Sigmoid colon (tissue), 7 donors: Measurements from ENCODE around the gene MEGF6. TPM values are rescaled to one million over a fixed set of nuclear protein-coding genes. Genes with fewer than 3 reads are reported as not detected.

Experiments
- DNase-seq: peaks from one replicate; pipeline ENCODE4 v3.0.0-alpha.2; 2019
- H3K27ac ChIP-seq, 4 donors: fragments of 200-600 bp; sonication (generic); one replicate each; pipeline ENCODE4 v1.5.1; 2016 to 2019; ENCODE audit warnings: mild to moderate bottlenecking in 1 of 4
- H3K27me3 ChIP-seq, 3 donors: fragments of 200-600 bp; sonication (generic); one replicate each; pipeline ENCODE4 v1.5.1; 2019; ENCODE audit warnings: mild to moderate bottlenecking in 1 of 3
- H3K36me3 ChIP-seq, 4 donors: fragments of 200-600 bp; sonication (generic); one replicate each; pipeline ENCODE4 v1.5.1; 2016 to 2019
- H3K4me1 ChIP-seq, 4 donors: fragments of 200-600 bp; sonication (generic); one replicate each; pipeline ENCODE4 v1.5.1; 2017 to 2019
- H3K4me3 ChIP-seq, 4 donors: fragments of 200-600 bp; sonication (generic); one replicate each; pipeline ENCODE4 v1.5.1; 2017 to 2019; ENCODE audit warnings: mild to moderate bottlenecking in 2 of 4, moderate library complexity in 1 of 4
- H3K9me3 ChIP-seq, 4 donors: fragments of 200-600 bp in 3 of 4; sonication (generic) in 3 of 4; one replicate each; pipeline versions ENCODE4 v1.5.1 to v1.6.1; 2013 to 2019
- CTCF ChIP-seq, 4 experiments: fragments of 450-650 bp in 3 of 4; fragments of 200-600 bp in 1 of 4; IDR thresholded peaks; one replicate each; pipeline ENCODE4 v1.5.1; 2016 to 2019; ENCODE audit warnings: antibody characterized with exemption in 4 of 4, mild to moderate bottlenecking in 3 of 4, moderate library complexity in 2 of 4
- EP300 ChIP-seq, 4 donors: sonication (generic); formaldehyde crosslinking; IDR thresholded peaks; one replicate each; pipeline ENCODE4 v1.6.1; 2017; ENCODE audit warnings: antibody characterized with exemption in 4 of 4
- POLR2A ChIP-seq, 2 donors: fragments of 450-650 bp; IDR thresholded peaks; one replicate each; pipeline ENCODE4 v1.6.1; 2016; ENCODE audit warnings: antibody characterized with exemption in 2 of 2, mild to moderate bottlenecking in 2 of 2, moderate library complexity in 2 of 2
- POLR2AphosphoS5 ChIP-seq, 4 donors: sonication (generic); formaldehyde crosslinking; IDR thresholded peaks; one replicate each; pipeline ENCODE4 v1.6.1; 2017; ENCODE audit warnings: antibody characterized with exemption in 4 of 4
- WGBS, 2 donors: extraction: QIAGEN DNeasy Blood & Tissue Kit; methylation state at CpG; one replicate each; pipeline ENCODE4 v1.1.7; 2013; 5-methylcytosine and 5-hydroxymethylcytosine counted together
- intact Hi-C: fragments of 100-400 bp; cut with DNase I; formaldehyde crosslinking; loops from one replicate; pipeline ENCODE4 v1.15.1; 2023
- polyA plus RNA-seq, 3 donors: library from polyadenylated mRNA; stranded (reverse); fragments of 200-250 nt; gene quantifications; one replicate each; pipeline ENCODE4 v1.2.3, GENCODE V29; 2013
- total RNA-seq, 4 donors: library from RNA; depleted of rRNA; stranded (reverse); fragments of >200 nt; gene quantifications; one replicate each; pipeline ENCODE4 v1.1.0, GENCODE V29; 2016
- donor health status: healthy with polysubstance abuse.
- donor health status: Bipolar disorder and iron deficiency.
- donor health status: healthy.

Gene MEGF6
- total and polyA plus RNA-seq, 7 donors: 2.4 to 31.9 (median 7.8) TPM; not detected in 1

- H3K27me3 ChIP-seq: no peaks in the 10 kb centered on the region
These were observed 65.3 kb downstream of the MEGF6 start for GRCh38 chr1:3546048-3546384.

GRCh38 chr1:3545363-3546047 is 65.8 kb downstream of the MEGF6 start:
- DNase-seq: no peak
- H3K4me1 ChIP-seq: peaks cover 0 to 45% (median 36%) of the 10 kb centered on the region in 4 donors
- intact Hi-C loops: no loop called here
- H3K4me3 ChIP-seq: no peak overlapping the region
- TF ChIP-seq EP300 (IDR thresholded peaks at IDR 0.05): no peak
- WGBS, 2 donors: 56 to 75% methylated on average over 21 of the region's 21 CpGs
- no peaks in the 10 kb centered on the region for H3K36me3 ChIP-seq
- no peak overlapping the region for H3K27ac ChIP-seq
- no peaks in the 10 kb centered on the region for H3K9me3 ChIP-seq
- no peaks in the 10 kb centered on the region for H3K27me3 ChIP-seq

More at GRCh38 chr1:3546048-3546384, 65.3 kb downstream of the MEGF6 start:
- Histone ChIP-seq H3K4me3 (no peak overlapping the region), H3K4me1 (peaks cover 0 to 45% (median 36%) of the 10 kb centered on the region in 4 donors), H3K9me3 (no peaks in the 10 kb centered on the region), H3K36me3 (no peaks in the 10 kb centered on the region), H3K27ac (no peak overlapping the region)
- no peak for DNase-seq
- no peak for TF ChIP-seq EP300 (IDR thresholded peaks at IDR 0.05)
- TF ChIP-seq CTCF (IDR thresholded peaks at IDR 0.05): no peak
- no peak for TF ChIP-seq POLR2AphosphoS5 (IDR thresholded peaks at IDR 0.05)
- TF ChIP-seq POLR2A (IDR thresholded peaks at IDR 0.05): no peak
- intact Hi-C loops: no loop called here
- 48 to 66% methylated on average over 4 of the region's 4 CpGs for WGBS, 2 donors

GRCh38 chr1:3544040-3544977 is 67.0 kb downstream of the MEGF6 start:
- Histone ChIP-seq H3K9me3 (no peaks in the 10 kb centered on the region), H3K27ac (peak overlapping the region in 1 of 4 donors; percentile 78), H3K4me1 (peaks cover 0 to 54% (median 40%) of the 10 kb centered on the region in 4 donors), H3K27me3 (no peaks in the 10 kb centered on the region), H3K4me3 (no peak overlapping the region), H3K36me3 (no peaks in the 10 kb centered on the region)
- intact Hi-C loops: no loop called here
- TF ChIP-seq CTCF (IDR thresholded peaks at IDR 0.05): no peak
- TF ChIP-seq POLR2A (IDR thresholded peaks at IDR 0.05): no peak
- WGBS, 2 donors: 83 to 90% methylated on average over 33 of the region's 33 CpGs
- no peak for DNase-seq

- TF ChIP-seq POLR2AphosphoS5 (IDR thresholded peaks at IDR 0.05) (peak in 2 of 4 donors; percentile 21 to 33), EP300 (IDR thresholded peaks at IDR 0.05) (no peak), CTCF (IDR thresholded peaks at IDR 0.05) (no peak)
- Histone ChIP-seq H3K4me1 (peaks cover 0 to 49% (median 35%) of the 10 kb centered on the region in 4 donors), H3K36me3 (no peaks in the 10 kb centered on the region), H3K27ac (peak overlapping the region; percentile 60 to 78 (median 70)), H3K4me3 (peak overlapping the region in 1 of 4 donors; percentile 9), H3K9me3 (no peaks in the 10 kb centered on the region), H3K27me3 (no peaks in the 10 kb centered on the region)
- peak; percentile 82 for DNase-seq
- 69 to 79% methylated on average over 49 of the region's 49 CpGs for WGBS, 2 donors
- intact Hi-C loops: no loop called here
These were observed 68.0 kb downstream of the MEGF6 start for GRCh38 chr1:3543076-3544039.
